Lung (tissue), 16 donors: Measurements from ENCODE around the gene CD86. TPM values are rescaled to one million over a fixed set of nuclear protein-coding genes. Genes with fewer than 3 reads are reported as not detected.

Experiments used
- ATAC-seq: fragments of 200-7000 bp; cut with Tn5 transposase; one replicate; pipeline ENCODE4 v1.9.1; 2020; ENCODE audit warnings: moderate number of reproducible peaks; ENCODE audit not compliant: insufficient read depth, low FRiP score
- DNase-seq, 3 donors: peaks; one replicate each; pipeline ENCODE4 v3.0.0-alpha.2; 2013 to 2017
- H3K27ac ChIP-seq, 2 donors: one replicate each; pipeline ENCODE4 v1.5.1; 2013; ENCODE audit warnings: mild to moderate bottlenecking in 2 of 2, moderate library complexity in 2 of 2, control low read depth in 1 of 2, inconsistent platforms in 1 of 2, low read depth in 1 of 2, low read length in 1 of 2
- H3K27me3 ChIP-seq, 3 donors: one replicate each; pipeline ENCODE4 v1.5.1; 2013; ENCODE audit warnings: low read length in 2 of 3; ENCODE audit not compliant: control insufficient read depth in 3 of 3, insufficient read depth in 3 of 3
- H3K36me3 ChIP-seq, 4 donors: one replicate each; pipeline ENCODE4 v1.5.1; 2013; ENCODE audit warnings: low read length in 4 of 4, mild to moderate bottlenecking in 1 of 4, moderate library complexity in 1 of 4; ENCODE audit not compliant: control insufficient read depth in 4 of 4, insufficient read depth in 4 of 4
- H3K4me1 ChIP-seq, 5 donors: one replicate each; pipeline ENCODE4 v1.5.1; 2013; ENCODE audit warnings: low read length in 5 of 5, mild to moderate bottlenecking in 2 of 5, moderate library complexity in 1 of 5; ENCODE audit not compliant: control insufficient read depth in 5 of 5, insufficient read depth in 5 of 5
- H3K4me3 ChIP-seq: one replicate; pipeline ENCODE4 v1.5.1; 2013; ENCODE audit warnings: mild to moderate bottlenecking, control low read depth, moderate library complexity
- H3K9ac ChIP-seq, 2 donors: one replicate each; pipeline ENCODE4 v1.5.1; 2013; ENCODE audit warnings: low read length in 2 of 2, control low read depth in 1 of 2; ENCODE audit not compliant: insufficient read depth in 1 of 2
- H3K9me3 ChIP-seq, 4 donors: one replicate each; pipeline ENCODE4 v1.5.1; 2013; ENCODE audit warnings: low read length in 3 of 4, mild to moderate bottlenecking in 1 of 4, moderate library complexity in 1 of 4; ENCODE audit not compliant: control insufficient read depth in 4 of 4, insufficient read depth in 3 of 4
- WGBS, 2 donors: extraction: QIAGEN DNeasy Blood & Tissue Kit; methylation state at CpG; one replicate each; pipeline ENCODE4 v1.1.7; 2013; 5-methylcytosine and 5-hydroxymethylcytosine counted together
- long read RNA-seq, 5 donors: transcript quantifications; one replicate each; lab custom pipeline, GENCODE V29; 2026
- polyA plus RNA-seq, 2 donors: library from polyadenylated mRNA; stranded (reverse); fragments of 200-250 nt; gene quantifications; one replicate each; pipeline ENCODE4 v1.2.1, GENCODE V29; 2013
- total RNA-seq, 2 donors: library from RNA; depleted of rRNA in 1 of 2; stranded (reverse); fragments of >200 nt in 1 of 2; gene quantifications; one replicate each; pipeline ENCODE4 v1.2.1, GENCODE V29; 2014 to 2021
- TF ChIP-seq, protein P1 (sequence below): IDR thresholded peaks from 2 replicates; pipeline ENCODE4 v1.5.1; 2012; ENCODE audit warnings: mild to moderate bottlenecking; ENCODE audit errors: control extremely low read depth, extremely low read depth
- donor health status: control.
- donor health status: control.
- donor health status: Bipolar disorder and iron deficiency.
- donor health status: healthy.
- donor health status: DM: yes; HTN: yes; CAD: no.

CD86 gene, protein sequence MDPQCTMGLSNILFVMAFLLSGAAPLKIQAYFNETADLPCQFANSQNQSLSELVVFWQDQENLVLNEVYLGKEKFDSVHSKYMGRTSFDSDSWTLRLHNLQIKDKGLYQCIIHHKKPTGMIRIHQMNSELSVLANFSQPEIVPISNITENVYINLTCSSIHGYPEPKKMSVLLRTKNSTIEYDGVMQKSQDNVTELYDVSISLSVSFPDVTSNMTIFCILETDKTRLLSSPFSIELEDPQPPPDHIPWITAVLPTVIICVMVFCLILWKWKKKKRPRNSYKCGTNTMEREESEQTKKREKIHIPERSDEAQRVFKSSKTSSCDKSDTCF
- total RNA-seq (10 to 100 TPM; 11.0 to 11.5 TPM), polyA plus RNA-seq (10 to 100 TPM in 1 of 2 donors, 1 to 10 TPM in 1; 8.0 to 10.5 TPM)
- long read RNA-seq, donor 1 = 0 reads
- long read RNA-seq, donor 2 = 0 reads
- long read RNA-seq, donor 3 = 0 reads
- long read RNA-seq, donor 4 = 0 reads
- long read RNA-seq, donor 5 = 0 reads

DNA sequence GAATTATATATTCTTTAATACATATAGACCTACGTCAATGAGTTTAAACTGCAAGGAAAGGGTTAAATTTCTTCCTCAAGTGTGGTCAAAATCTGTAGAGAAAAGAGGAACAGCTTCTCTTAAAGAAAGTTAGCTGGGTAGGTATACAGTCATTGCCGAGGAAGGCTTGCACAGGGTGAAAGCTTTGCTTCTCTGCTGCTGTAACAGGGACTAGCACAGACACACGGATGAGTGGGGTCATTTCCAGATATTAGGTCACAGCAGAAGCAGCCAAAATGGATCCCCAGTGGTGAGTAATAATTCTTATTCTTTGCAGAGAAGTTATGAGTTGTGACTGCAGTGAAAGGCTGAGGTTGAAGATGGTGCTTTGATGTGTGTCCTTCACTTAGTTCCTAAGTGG is at the start of gene CD86:
TSS of gene CD86 (plus strand) at position 148 of the 400 bp plus-strand sequence. CDS start at position 276, 128 bp downstream.
- H3K27me3 ChIP-seq = no peaks in the 10 kb centered on the region
- TF ChIP-seq, protein P1, sequence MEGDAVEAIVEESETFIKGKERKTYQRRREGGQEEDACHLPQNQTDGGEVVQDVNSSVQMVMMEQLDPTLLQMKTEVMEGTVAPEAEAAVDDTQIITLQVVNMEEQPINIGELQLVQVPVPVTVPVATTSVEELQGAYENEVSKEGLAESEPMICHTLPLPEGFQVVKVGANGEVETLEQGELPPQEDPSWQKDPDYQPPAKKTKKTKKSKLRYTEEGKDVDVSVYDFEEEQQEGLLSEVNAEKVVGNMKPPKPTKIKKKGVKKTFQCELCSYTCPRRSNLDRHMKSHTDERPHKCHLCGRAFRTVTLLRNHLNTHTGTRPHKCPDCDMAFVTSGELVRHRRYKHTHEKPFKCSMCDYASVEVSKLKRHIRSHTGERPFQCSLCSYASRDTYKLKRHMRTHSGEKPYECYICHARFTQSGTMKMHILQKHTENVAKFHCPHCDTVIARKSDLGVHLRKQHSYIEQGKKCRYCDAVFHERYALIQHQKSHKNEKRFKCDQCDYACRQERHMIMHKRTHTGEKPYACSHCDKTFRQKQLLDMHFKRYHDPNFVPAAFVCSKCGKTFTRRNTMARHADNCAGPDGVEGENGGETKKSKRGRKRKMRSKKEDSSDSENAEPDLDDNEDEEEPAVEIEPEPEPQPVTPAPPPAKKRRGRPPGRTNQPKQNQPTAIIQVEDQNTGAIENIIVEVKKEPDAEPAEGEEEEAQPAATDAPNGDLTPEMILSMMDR = no peak
- H3K36me3 ChIP-seq = no peaks in the 10 kb centered on the region
- DNase-seq (peak in 1 of 3 donors; percentile 9), ATAC-seq (no peak)
- H3K27ac ChIP-seq = peak within 1 kb of the TSS in 1 of 2 donors; percentile 39
- H3K9me3 ChIP-seq = no peaks in the 10 kb centered on the region
- WGBS, 2 donors = 23 to 31% methylated on average over 3 of the region's 3 CpGs
- no peaks in the 10 kb centered on the region for H3K4me1 ChIP-seq
- H3K9ac ChIP-seq = no peak within 1 kb of the TSS
- no peak within 1 kb of the TSS for H3K4me3 ChIP-seq

DNA sequence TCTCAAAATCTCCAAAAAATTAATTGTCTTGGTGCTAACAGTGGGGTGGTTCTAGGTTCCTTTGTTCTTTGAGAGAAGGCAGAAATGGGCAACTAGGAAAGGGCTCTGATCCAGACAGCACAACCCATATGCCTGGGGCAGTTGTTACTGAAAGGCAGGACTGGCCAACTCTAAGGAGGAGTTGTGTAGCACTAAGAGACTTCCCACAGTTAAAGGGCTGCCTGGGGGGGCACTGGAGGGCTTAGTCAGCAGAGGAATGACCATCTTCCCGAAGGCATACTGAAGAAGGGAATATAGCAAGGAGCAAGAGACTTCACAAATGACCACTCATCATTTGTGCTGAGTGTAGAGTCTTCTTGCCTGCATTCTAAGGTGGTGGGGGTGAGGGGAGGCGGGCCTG is 48.9 kb upstream of the CD86 start:
- no peak for ATAC-seq
- no peak overlapping the region for H3K27ac ChIP-seq
- H3K9me3 ChIP-seq = peaks cover 0 to 1% (median 0%) of the 10 kb centered on the region in 4 donors
- no peaks in the 10 kb centered on the region for H3K27me3 ChIP-seq
- WGBS, 2 donors = 86 to 94% methylated on average over 2 of the region's 2 CpGs
- peaks cover 0 to under 1% (median 0%) of the 10 kb centered on the region in 4 donors for H3K36me3 ChIP-seq
- no peak overlapping the region for H3K9ac ChIP-seq
- no peak overlapping the region for H3K4me3 ChIP-seq
- peaks cover 0 to 7% (median 0%) of the 10 kb centered on the region in 5 donors for H3K4me1 ChIP-seq
- TF ChIP-seq, protein P1 = no peak
- DNase-seq = no peak

DNA sequence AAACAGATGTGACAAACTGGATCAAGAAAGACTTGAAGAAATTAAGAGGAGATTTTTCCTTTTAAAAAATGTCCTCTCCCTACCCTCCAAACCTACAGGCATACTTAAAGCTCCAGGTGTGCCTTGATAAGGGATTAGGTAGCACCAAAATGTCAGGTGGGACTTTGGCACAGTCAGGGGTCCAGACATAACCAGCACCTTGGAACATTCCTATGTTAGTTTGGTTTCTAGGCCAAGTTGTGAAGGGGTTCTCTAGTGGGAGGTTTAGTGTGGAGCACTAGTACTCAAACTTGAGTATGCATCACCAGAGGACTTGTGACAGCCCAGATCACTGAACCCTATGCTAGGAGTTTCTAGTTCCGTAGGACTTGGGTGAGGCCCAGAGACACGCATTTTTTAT is 47.0 kb upstream of the CD86 start:
- Histone ChIP-seq H3K27me3 (no peaks in the 10 kb centered on the region), H3K4me3 (no peak overlapping the region), H3K9ac (no peak overlapping the region), H3K9me3 (peaks cover 0 to 1% (median 0%) of the 10 kb centered on the region in 4 donors), H3K36me3 (no peaks in the 10 kb centered on the region), H3K4me1 (peaks cover 0 to 7% (median 0%) of the 10 kb centered on the region in 5 donors), H3K27ac (no peak overlapping the region)
- DNase-seq (no peak), ATAC-seq (no peak)
- TF ChIP-seq, protein P1 = no peak
- 77 to 100% methylated on average over 2 of the region's 2 CpGs for WGBS, 2 donors
